ENCODE results near the gene ATP2C1.

GRCh38 chr3:131007256-131007655, 113.4 kb downstream of the ATP2C1 start:
- TF ChIP-seq CTCF (IDR thresholded peaks at IDR 0.05), result no peak
- no peak for TF ChIP-seq EZH2 (IDR thresholded peaks at IDR 0.05; ENCODE audit: borderline replicate concordance, insufficient read depth, low read depth, low read length, poor library complexity, severe bottlenecking)

All from B cell (primary cell).